ENCODE data around the gene RAB11FIP3. TPM values are rescaled to one million over a fixed set of nuclear protein-coding genes. Genes with fewer than 3 reads are reported as not detected.

Gene RAB11FIP3
- total and polyA plus RNA-seq, 10 of the 15 experiments (the other 5 are each of a cell fraction or from before 2014, with no cell fraction given), result 1.2 to 27.3 (median 7.7) TPM

- TF ChIP-seq PBX3 (IDR thresholded peaks at IDR 0.05; ENCODE audit: insufficient replicate concordance, low read depth, low read length) (no peak), SP1 (IDR thresholded peaks at IDR 0.05; ENCODE audit: low read depth, low read length) (no peak), PKNOX1 (IDR thresholded peaks at IDR 0.05) (no peak), SUZ12 (IDR thresholded peaks at IDR 0.05; ENCODE audit: unreplicated experiment) (no peak), SMAD1 (IDR thresholded peaks at IDR 0.05; ENCODE audit: low read depth, partially characterized antibody) (no peak), ETV6 (conservative IDR thresholded peaks at IDR 0.05 in 1 of 2, IDR thresholded peaks at IDR 0.05 in 1 of 2; ENCODE audit: borderline replicate concordance in 1 of 2, low read depth in 1 of 2) (no peak), WRNIP1 (IDR thresholded peaks at IDR 0.05; ENCODE audit: borderline replicate concordance, low read depth, low read length) (no peak), PAX8 (IDR thresholded peaks at IDR 0.05) (no peak), E4F1 (IDR thresholded peaks at IDR 0.05; ENCODE audit: borderline replicate concordance, partially characterized antibody) (no peak), USF2 (IDR thresholded peaks at IDR 0.05; ENCODE audit: borderline replicate concordance, low read depth, low read length) (no peak), BRCA1 (IDR thresholded peaks at IDR 0.05; ENCODE audit: low read depth, low read length) (no peak), EGR1 (IDR thresholded peaks at IDR 0.05; ENCODE audit: borderline replicate concordance in 1 of 2, low read depth in 2 of 2, low read length in 2 of 2) (peak in 1 of 2 experiments; percentile 59; a peak in 1 of 3 replicates), RBBP5 (conservative IDR thresholded peaks at IDR 0.05) (no peak), MTA2 (IDR thresholded peaks at IDR 0.05; ENCODE audit: low read depth) (no peak), NBN (IDR thresholded peaks at IDR 0.05) (peak; percentile 64), CUX1 (IDR thresholded peaks at IDR 0.05; ENCODE audit: insufficient replicate concordance, low read depth, low read length) (no peak), JUNB (IDR thresholded peaks at IDR 0.05) (no peak)
Measured at GRCh38 chr16:401468-402348, 23.7 kb upstream of the RAB11FIP3 start, which contains the start of gene DECR2 (continued).
